GM21529 (cell line): Measurements from ENCODE around the gene HECW1.

Experiments
- ATAC-seq: cut with Tn5 transposase; IDR thresholded peaks from one replicate; pipeline ENCODE4 v1.9.1; 2021; ENCODE audit not compliant: unreplicated experiment

HECW1 gene

GRCh38 chr7:43528576-43529354, 416.3 kb downstream of the HECW1 start:
- ATAC-seq: no peak

GRCh38 chr7:43530553-43531410, 418.3 kb downstream of the HECW1 start:
- no peak for ATAC-seq

DNA sequence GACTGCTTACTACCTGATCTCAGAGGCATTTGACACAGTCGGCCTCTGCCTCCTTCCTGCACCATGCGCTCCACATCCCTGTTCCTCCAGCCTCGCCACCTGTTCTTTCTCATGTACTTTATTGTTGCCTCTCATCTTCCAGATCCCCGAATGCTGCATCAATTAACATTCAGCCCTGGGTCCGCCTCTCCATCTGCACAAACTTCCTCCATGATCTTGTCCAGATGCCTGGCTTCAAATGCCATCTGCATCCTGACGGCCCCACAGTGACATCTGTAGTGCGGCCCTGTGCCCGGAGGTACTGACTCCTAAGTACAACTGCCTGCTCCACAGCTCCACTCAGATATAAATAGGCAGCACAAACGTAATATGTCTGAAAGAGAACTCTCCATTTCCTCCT, 419.3 kb downstream of the HECW1 start:
- ATAC-seq: no peak

DNA sequence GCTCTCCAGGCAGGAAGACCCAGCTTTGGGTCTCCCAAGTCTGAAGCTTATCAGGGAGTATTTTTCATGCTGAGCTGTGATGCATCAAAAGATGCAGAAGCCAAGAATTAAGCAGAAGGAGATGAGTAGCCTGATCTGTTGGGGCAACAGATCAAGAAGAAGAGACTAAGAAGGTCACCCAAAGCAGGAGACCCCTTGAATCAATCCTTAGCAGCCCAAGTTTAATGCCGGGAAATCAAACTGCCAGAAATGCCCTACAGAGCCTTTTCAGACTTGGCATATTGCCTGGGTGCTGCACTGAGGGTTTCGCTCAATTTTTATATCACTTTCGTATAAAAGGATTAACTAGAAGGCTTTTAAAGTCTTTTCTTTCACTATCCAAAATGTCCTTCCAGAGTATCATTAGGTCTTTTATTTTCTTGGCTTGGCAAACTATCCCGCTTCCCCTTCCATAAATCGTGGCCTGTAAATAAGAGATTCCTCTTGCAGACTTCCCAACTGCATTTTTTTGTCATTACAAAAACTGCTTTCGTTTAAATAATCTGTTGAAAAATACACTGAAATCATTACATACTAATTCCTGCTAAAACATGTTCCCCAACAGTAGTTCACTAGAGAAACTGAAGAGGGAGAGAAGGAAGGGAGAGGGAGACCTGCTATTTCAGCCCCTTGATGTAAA, 421.5 kb downstream of the HECW1 start:
- no peak for ATAC-seq

DNA sequence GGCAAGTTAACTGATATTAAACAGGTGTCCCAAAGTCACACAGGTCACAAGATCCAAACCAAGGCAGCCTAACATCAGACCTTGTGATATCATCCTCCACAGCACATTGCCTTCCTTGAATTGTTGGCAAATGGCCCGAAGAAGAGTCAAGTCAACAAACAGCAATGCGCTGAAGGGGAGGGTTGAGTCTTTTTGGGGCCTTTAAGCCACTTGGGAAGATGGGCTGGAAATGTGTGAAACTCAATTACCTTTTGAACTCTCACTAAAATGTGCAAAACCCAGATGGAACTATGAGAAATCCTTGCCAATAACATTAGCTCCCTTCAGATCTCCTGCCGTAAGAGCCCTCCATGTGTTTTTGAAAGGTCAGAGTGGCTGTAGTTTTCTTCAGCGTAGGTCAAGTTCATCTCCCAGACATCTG, 422.6 kb downstream of the HECW1 start:
- ATAC-seq: no peak

- ATAC-seq: no peak
These were observed 423.6 kb downstream of the HECW1 start for GRCh38 chr7:43535810-43536585.

DNA sequence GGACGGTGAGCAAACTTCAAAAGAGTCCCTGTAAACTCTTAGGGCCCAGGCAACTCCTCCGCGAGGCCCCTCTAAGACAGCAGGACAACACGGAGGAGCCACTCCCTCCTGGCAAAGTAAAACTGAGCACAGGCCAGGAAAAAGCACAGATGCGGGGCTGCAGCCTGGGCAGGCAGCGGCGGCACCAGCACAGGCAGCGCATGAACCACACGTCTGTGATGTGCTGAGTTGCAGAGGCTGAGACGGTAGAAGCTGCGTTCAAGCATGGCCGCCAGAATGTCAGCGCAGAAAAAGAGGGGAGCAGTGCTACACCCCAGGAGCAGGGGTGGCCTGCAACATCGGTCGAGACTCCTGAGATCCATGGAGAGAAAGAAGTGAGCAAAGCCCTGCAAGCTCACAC, 424.3 kb downstream of the HECW1 start:
- no peak for ATAC-seq

- ATAC-seq: no peak
These were observed 425.4 kb downstream of the HECW1 start for GRCh38 chr7:43537765-43538403.

GRCh38 chr7:43538404-43538771, 425.9 kb downstream of the HECW1 start:
- no peak for ATAC-seq

DNA sequence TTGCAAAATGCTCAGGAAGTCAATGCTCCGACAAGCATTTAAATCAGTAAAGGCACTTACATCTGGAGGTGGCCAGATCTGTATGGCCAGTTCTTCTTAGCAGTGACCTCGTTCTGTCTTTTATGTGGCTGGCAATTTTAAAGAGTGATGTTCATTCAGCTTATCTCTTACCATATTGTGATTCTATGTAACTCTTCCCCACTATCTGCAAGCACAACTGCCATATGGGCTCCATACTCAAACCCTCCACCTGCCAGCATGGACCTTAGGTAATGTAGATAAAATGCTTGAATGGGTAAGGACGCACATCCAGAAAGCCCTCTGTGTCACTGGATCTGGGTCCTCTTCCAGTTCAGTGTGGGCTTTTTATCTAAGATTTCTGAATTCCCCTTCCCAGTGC, 428.0 kb downstream of the HECW1 start:
- no peak for ATAC-seq

DNA sequence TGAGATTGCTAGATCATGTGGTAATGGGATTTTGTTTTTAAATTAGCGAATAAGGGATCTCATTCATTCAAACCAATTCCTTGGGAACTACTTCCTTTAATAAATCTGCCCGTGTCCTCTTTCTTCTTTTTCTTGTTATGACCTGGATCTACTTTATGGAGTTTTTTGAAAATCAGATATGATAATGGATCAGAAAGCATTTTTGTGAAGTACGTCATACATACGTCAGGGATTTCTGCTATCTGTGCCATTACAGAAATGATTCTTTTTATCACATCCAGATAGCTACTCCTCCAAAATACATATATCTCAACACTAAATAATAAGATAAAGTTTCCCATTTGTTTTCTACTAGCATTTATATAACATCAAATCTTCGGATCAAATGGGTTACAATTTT, 430.3 kb downstream of the HECW1 start:
- no peak for ATAC-seq

- no peak for ATAC-seq
These were observed 433.8 kb downstream of the HECW1 start for GRCh38 chr7:43546231-43546630.

DNA sequence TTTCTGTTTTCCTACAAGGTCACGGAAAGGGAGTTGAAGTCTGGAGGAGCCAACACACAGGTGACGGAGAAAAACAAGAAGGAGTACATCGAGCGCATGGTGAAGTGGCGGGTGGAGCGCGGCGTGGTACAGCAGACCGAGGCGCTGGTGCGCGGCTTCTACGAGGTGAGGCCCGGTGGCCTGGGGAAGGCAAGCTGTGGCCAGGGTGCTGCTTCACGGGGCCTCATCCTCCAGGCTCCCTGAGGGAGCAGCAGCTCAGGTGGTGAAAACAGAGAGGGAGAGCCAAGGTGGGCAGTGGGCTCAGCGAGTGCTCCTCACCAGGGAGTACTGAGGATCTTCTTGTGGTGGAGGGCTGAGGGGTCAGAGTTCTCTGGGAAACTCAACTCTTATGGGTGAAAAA, 438.0 kb downstream of the HECW1 start:
- no peak for ATAC-seq

GRCh38 chr7:43552122-43552521, 439.7 kb downstream of the HECW1 start:
- ATAC-seq: no peak

DNA sequence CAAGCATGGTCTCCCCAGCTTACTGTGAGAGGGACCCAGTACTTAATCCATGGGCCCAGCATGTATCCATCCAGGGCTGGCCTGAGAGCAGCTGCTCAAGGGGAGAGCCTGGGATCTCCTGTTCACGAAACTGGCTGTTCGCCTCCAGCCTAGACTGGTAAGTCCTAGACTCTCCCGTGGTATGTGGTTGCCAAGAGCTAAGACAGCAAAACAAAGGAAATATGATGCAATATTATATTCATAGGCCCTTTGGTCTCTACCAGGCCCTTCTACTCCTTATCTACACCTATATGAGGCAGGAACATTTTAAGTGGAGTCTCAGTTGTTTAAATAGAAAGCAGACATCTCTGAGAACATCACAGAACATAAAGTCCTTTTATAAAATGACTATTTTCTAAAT, 441.6 kb downstream of the HECW1 start:
- ATAC-seq: no peak

DNA sequence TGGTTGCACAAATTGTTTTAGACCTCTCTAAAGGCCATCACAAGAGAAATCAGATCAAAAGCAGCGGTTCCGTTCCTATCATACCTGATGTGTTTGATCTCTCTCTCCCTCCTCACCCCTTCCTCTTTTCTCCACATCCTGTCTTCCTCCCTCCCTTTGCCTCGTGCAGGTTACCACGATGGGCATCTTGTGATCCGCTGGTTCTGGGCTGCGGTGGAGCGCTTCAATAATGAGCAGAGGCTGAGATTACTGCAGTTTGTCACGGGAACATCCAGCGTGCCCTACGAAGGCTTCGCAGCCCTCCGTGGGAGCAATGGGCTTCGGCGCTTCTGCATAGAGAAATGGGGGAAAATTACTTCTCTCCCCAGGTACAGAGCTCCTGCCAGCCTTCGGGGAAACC, 442.0 kb downstream of the HECW1 start:
- ATAC-seq: no peak

- ATAC-seq: no peak
These were observed 445.5 kb downstream of the HECW1 start for GRCh38 chr7:43557831-43558495.

DNA sequence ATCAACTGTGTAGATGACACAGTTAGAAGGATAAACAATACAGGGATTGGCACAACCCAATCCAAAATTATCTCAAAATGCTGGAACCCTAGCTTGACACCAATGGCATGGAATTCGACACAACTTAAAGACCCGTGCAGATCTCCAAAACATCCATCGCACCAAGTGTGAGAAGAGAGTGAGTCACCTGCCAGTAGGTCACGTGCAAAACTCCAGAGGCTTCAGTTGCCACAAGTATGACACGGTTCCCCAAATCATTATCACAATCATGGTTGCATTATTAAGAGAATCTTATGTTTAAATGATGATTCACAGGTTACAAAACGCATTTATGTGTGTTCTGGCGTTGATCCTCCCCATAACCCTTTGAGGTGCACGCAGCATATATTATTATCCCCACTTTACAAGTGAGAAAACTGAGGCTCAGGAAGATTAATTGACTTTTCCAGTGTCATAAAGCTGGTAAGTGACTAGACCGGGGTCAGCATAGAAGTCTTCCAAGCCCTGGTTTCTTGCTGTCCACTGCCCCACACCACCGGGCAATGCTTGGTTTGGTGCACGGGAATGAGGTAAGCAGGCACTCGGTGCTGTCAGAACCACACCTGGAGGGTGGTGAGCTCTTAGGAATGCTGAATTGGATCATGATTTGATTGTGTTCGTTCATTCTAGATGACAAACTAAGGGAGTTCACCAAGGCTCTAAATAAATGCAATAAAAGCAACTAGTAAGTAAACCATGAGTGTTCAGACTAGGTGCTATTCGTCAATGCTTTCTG, 446.9 kb downstream of the HECW1 start:
- no peak for ATAC-seq

DNA sequence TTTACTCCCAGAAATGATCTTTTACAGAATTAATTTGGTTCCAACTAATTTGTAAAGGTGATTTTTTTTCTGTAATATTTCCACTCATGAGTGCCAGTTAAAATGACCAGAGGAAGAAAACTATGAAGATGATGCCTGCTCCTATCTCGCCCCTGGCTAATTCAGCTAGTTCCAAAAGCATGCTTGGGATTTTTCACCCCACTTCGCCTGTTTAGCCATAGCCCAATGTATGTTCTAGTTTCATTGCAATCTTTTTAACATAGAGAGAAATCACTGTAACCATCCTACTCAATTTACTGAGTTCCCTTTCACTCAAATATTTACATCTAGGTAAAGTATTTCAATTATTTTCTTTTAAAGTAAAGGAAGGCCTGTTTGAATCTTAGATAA, 447.5 kb downstream of the HECW1 start:
- no peak for ATAC-seq
